HEK293T (cell line): ENCODE results near the gene B3GAT2.

Experiments used
- CTCF ChIA-PET: fragments of 350-600 bp; formaldehyde crosslinking; extraction: SDS; loops from one replicate; lab custom pipeline; 2021; ENCODE audit warnings: antibody characterized with exemption, inconsistent platforms; lab: Yijun Ruan, JAX
- POLR2A ChIA-PET: fragments of 350-600 bp; formaldehyde crosslinking; extraction: SDS; loops from one replicate; lab custom pipeline; 2020; ENCODE audit warnings: antibody characterized with exemption, inconsistent platforms; lab: Yijun Ruan, JAX
- DNase-seq: peaks from one replicate; pipeline ENCODE4 v3.0.0; 2012; ENCODE audit warnings: mixed read lengths; ENCODE audit errors: extremely low spot score
- ARNT ChIP-seq: fragments of 450-650 bp; IDR thresholded peaks from 2 replicates; pipeline ENCODE4 v1.6.1; 2017; ENCODE audit warnings: mild to moderate bottlenecking
- BHLHE40 ChIP-seq: fragments of 450-650 bp; IDR thresholded peaks from 2 replicates; pipeline ENCODE4 v1.6.1; 2016; ENCODE audit warnings: mild to moderate bottlenecking, moderate library complexity, borderline replicate concordance
- CTBP1 ChIP-seq: fragments of 450-650 bp; IDR thresholded peaks from 2 replicates; pipeline ENCODE4 v1.6.1; 2016; ENCODE audit warnings: borderline replicate concordance
- ELF4 ChIP-seq: fragments of 450-650 bp; IDR thresholded peaks from 2 replicates; pipeline ENCODE4 v1.6.1; 2017; ENCODE audit warnings: antibody characterized with exemption
- FOXA1 ChIP-seq: fragments of 450-650 bp; IDR thresholded peaks from 2 replicates; pipeline ENCODE4 v1.6.1; 2016; ENCODE audit warnings: mild to moderate bottlenecking
- FOXK2 ChIP-seq: fragments of 450-650 bp; IDR thresholded peaks from 2 replicates; pipeline ENCODE4 v1.6.1; 2016; ENCODE audit warnings: mild to moderate bottlenecking
- FOXM1 ChIP-seq: fragments of 450-650 bp; IDR thresholded peaks from 2 replicates; pipeline ENCODE4 v1.6.1; 2017; ENCODE audit warnings: mild to moderate bottlenecking, borderline replicate concordance
- HDGF ChIP-seq: fragments of 450-650 bp; IDR thresholded peaks from 2 replicates; pipeline ENCODE4 v1.6.1; 2017; ENCODE audit warnings: antibody characterized with exemption, borderline replicate concordance
- L3MBTL2 ChIP-seq: fragments of 450-650 bp; conservative IDR thresholded peaks from 2 replicates; pipeline ENCODE4 v1.6.1; 2016; ENCODE audit warnings: mild to moderate bottlenecking
- LEF1 ChIP-seq: fragments of 450-650 bp; IDR thresholded peaks from 2 replicates; pipeline ENCODE4 v1.6.1; 2017; ENCODE audit warnings: mild to moderate bottlenecking, borderline replicate concordance
- NFRKB ChIP-seq: fragments of 450-650 bp; IDR thresholded peaks from 2 replicates; pipeline ENCODE4 v1.6.1; 2016; ENCODE audit warnings: mild to moderate bottlenecking, moderate library complexity
- SP1 ChIP-seq: fragments of 450-650 bp; IDR thresholded peaks from 2 replicates; pipeline ENCODE4 v1.6.1; 2017
- SUZ12 ChIP-seq: fragments of 450-650 bp; IDR thresholded peaks from 2 replicates; pipeline ENCODE4 v1.6.1; 2016; ENCODE audit warnings: mild to moderate bottlenecking
- TARDBP ChIP-seq: fragments of 450-650 bp; IDR thresholded peaks from 2 replicates; pipeline ENCODE4 v1.6.1; 2016
- ZNF384 ChIP-seq: fragments of 450-650 bp; IDR thresholded peaks from 2 replicates; pipeline ENCODE4 v1.6.1; 2016
- TF ChIP-seq, protein P1 (sequence below): fragments of 450-650 bp; IDR thresholded peaks from 2 replicates; pipeline ENCODE4 v1.6.1; 2016

B3GAT2 gene

DNA sequence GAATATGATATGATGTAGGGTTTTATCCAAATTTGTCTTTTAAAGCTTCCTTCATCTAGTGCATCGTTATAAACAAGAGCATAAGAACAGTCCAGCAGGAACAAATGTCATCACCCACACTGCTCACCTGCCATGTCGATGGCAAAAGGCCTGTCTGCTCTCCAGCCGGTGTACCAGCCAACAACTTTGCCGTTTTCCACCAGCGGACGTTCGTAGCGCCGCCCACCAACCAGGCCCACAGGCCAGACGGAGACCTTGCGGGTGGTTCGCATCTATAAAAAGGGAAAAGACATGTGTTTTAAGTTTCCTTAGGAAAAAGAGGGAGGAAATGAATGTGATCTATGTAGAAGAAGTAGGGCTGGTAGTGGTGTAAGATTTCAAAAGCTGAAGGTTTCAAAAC lies 62.9 kb downstream of the B3GAT2 start:
- TF ChIP-seq ZNF384 (no peak), FOXK2 (no peak), SUZ12 (no peak), NFRKB (no peak), LEF1 (no peak), FOXA1 (no peak), HDGF (no peak), FOXM1 (no peak), SP1 (no peak), BHLHE40 (no peak), TARDBP (no peak), ARNT (no peak), ELF4 (no peak), CTBP1 (no peak), L3MBTL2 (no peak)
- TF ChIP-seq, protein P1, sequence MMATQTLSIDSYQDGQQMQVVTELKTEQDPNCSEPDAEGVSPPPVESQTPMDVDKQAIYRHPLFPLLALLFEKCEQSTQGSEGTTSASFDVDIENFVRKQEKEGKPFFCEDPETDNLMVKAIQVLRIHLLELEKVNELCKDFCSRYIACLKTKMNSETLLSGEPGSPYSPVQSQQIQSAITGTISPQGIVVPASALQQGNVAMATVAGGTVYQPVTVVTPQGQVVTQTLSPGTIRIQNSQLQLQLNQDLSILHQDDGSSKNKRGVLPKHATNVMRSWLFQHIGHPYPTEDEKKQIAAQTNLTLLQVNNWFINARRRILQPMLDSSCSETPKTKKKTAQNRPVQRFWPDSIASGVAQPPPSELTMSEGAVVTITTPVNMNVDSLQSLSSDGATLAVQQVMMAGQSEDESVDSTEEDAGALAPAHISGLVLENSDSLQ: no peak
- CTCF ChIA-PET: interaction anchor here (1.0 to 2.1 kb wide), 2 partner anchors 10 to 11 kb away, joined by 4 to 7 read pairs; no protein-coding TSS in a partner anchor
- POLR2A ChIA-PET: no interaction called here
- DNase-seq: no peak

DNA sequence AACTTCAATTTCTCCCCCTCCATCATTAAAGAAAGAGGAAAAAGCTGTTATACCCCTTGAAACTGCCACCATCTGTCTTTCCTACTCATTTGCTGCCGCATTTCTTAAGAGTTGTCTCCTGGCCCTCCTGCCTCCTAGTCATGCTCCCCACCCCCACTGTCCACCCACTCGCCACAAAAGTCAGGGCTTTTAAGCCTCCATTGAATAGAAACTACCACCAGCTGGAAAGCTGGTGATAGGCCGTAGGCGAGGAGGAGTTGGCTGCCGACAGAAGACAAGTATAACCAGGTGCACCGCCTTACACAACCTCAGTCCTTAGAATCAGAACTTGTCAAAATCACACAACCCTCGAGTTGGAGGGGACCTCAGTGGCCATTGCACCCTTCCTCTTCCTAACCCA lies 67.6 kb downstream of the B3GAT2 start:
- CTCF ChIA-PET: no interaction called here
- TF ChIP-seq FOXK2 (no peak), NFRKB (no peak), LEF1 (no peak), HDGF (no peak), TARDBP (no peak)
- TF ChIP-seq, protein P1: no peak
- DNase-seq: no peak
- POLR2A ChIA-PET: no interaction called here

DNA sequence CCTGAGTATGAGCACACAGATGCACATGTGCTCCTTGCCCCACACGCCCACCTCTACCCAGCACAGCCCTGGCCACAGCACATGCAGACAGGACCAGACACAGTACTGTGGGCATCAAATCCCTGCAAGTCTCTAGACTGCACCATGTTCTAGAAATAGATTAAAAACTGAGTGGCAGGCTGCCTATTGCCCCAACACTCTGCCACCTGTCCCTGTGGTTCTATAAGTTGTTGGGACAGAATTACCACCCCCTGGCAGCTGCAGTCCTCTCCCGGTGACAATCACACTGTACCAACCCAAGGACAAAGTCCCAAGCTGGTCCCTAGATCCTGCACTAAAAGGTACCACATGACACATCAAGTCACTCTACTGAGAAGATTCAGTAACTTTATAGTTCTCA lies 70.2 kb downstream of the B3GAT2 start:
- no peak for TF ChIP-seq ELF4
- DNase-seq: no peak
- ChIA-PET CTCF (no interaction called here), POLR2A (no interaction called here)

DNA sequence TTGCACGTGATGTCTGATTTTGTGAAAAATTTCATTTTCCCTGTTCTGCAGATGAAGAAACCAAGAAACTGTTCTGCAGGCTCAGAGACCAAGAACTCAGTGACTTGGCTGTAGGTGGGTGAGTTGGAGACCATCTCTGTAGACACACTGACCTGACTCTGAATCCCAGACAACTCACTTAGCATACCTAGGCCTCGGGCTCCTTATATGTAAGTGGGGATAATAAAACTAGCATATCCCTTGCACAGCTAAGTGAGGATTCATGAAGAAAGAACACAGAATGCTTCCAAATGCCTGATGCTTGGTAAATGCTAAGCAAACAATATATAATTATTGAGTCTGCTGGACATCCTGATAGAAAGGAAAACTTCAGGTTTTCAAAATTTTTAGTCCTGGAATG lies 70.8 kb downstream of the B3GAT2 start:
- ChIA-PET POLR2A (no interaction called here), CTCF (interaction anchor here (0.9 kb wide), 1 partner anchor 130 kb away, joined by 3 read pairs; no protein-coding TSS in a partner anchor)
- TF ChIP-seq ELF4 (no peak), ARNT (no peak), L3MBTL2 (no peak), ZNF384 (no peak), LEF1 (no peak), FOXM1 (no peak), FOXA1 (no peak), SP1 (no peak), FOXK2 (no peak), BHLHE40 (no peak), NFRKB (no peak), TARDBP (no peak), HDGF (no peak), CTBP1 (no peak), SUZ12 (no peak)
- TF ChIP-seq, protein P1: no peak
- no peak for DNase-seq

DNA sequence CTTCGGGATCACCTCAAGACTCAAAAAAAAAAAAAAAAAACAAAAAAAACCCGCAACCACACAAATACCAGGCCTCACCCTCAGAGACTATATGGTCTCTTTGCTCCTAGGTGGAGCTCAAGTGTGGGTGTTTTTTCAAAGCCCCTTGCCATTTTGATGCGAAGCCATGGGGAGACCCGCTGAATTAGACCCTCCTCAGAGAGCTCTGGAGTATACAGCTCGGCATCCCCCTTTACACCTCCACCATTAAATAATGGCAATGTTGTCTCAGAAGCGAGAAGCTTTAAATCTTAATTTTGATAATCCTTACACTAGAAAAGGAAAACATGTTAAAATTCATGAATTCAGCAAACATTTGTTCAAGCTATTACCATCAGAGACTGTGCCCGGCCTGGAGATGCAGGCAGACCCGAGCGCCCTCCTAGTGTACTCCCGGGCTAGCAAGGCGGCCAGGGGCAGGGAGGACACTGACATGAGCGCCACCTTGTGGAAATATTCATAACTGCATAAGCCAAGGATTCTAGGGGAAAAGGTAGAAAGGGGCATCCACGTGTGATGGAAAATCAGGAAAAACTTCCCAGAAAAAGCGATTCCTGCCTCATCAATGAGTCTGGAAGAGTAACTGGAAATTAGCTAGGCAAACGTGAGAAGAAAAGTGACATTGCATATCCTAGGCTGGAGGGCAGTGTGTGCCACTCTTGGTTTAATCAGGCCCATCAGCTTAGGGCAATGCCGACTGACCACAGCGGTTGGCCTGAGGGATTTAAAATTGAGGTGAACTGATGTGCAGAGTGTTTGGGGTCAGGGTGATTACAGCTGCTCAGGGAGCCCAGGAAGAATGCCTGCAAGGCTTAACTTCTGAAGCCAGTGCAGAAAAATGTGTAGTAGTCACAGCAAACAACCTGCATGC lies 72.5 kb downstream of the B3GAT2 start:
- peak; percentile 83 for DNase-seq
- ChIA-PET CTCF (interaction anchor here (0.6 to 1.7 kb wide), 16 partner anchors 10 to 663 kb away, joined by 3 to 8 read pairs (median 3); partner anchors contain the start of gene SMAP1), POLR2A (no interaction called here)
- TF ChIP-seq NFRKB (no peak), TARDBP (no peak), ARNT (no peak), ELF4 (no peak), SUZ12 (no peak), SP1 (no peak), LEF1 (no peak)

DNA sequence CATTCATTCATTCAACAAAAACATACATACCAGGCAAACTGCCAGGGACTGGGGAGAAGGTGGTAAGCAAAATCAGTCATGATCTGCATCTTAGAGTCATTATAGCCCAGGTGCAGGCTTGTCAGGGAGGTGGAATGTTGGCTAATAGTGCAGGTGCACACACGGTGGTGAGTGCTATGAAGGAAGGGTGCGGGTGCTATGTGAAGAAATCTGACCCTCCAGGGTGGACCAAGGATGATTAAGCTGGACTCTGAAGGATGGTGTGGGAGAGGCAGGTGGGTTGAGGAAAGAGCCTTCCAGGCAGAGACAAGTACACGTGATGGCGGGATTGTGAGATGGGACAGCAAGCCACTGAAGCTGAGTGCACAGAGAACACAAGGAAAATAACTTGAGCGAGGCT lies 77.4 kb downstream of the B3GAT2 start:
- no peak for DNase-seq
- TF ChIP-seq FOXK2 (no peak), LEF1 (no peak)
- TF ChIP-seq, protein P1: no peak
- ChIA-PET POLR2A (no interaction called here), CTCF (interaction anchor here (1.2 kb wide), 1 partner anchor 172 kb away, joined by 4 read pairs; no protein-coding TSS in a partner anchor)
